Muscle layer of duodenum (tissue), 2 donors: Measurements from ENCODE around the gene STAC2.

ENCODE experiments used
- H3K27ac ChIP-seq: one replicate; pipeline ENCODE4 v1.7.0; 2013; ENCODE audit warnings: mild to moderate bottlenecking, low read length
- H3K27me3 ChIP-seq: one replicate; pipeline ENCODE4 v1.7.0; 2013; ENCODE audit warnings: low read depth, mild to moderate bottlenecking, control low read depth, low read length
- H3K36me3 ChIP-seq, 2 donors: one replicate each; pipeline ENCODE4 v1.7.0; 2013; ENCODE audit warnings: low read length in 2 of 2, control low read depth in 1 of 2, mild to moderate bottlenecking in 1 of 2; ENCODE audit not compliant: insufficient read depth in 2 of 2, control insufficient read depth in 1 of 2
- H3K4me1 ChIP-seq, 2 donors: one replicate each; pipeline ENCODE4 v1.7.0; 2013; ENCODE audit warnings: low read length in 2 of 2, mild to moderate bottlenecking in 2 of 2, control low read depth in 1 of 2, moderate library complexity in 1 of 2; ENCODE audit not compliant: insufficient read depth in 2 of 2, control insufficient read depth in 1 of 2
- H3K4me3 ChIP-seq, 2 donors: one replicate each; pipeline ENCODE4 v1.7.0; 2013; ENCODE audit warnings: low read length in 2 of 2, low read depth in 1 of 2, mild to moderate bottlenecking in 1 of 2
- H3K9me3 ChIP-seq, 2 donors: one replicate each; pipeline ENCODE4 v1.7.0; 2013; ENCODE audit warnings: low read length in 2 of 2, control low read depth in 1 of 2, mild to moderate bottlenecking in 1 of 2; ENCODE audit not compliant: control insufficient read depth in 1 of 2
- donor health status: healthy.

The STAC2 gene

DNA sequence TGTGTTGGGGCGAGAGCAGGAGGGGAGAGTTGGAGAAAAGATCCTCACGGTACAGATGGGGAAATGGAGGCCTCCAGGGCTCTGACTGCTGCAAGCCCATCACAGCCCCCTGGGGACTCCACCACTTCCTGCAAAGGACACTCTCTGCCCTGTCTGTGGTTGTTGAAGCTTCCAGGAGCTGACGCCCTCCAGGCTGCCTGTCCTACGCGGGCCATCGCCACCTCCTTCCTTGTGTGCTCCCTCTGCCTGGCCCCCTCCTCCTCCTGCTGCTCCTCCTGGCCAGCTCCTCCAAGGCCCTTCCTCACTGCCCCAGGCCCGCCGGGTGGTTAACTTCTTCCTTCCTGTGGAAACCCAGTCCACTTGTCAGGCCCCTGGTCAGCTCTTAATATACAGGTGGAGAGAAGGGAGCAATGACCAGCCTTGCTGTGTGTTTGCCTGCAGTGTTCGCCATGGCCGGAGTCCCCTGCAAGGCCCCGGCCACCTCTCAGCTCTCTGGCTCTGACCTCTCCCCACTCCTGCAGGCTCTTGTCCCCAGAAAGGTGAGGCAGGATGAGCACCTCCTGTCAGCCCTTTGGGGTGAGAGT lies 18.4 kb upstream of the STAC2 start:
- Histone ChIP-seq H3K27me3 (no peaks in the 10 kb centered on the region), H3K9me3 (no peaks in the 10 kb centered on the region), H3K27ac (no peak overlapping the region), H3K4me3 (no peak overlapping the region), H3K4me1 (peaks cover 0 to 6% of the 10 kb centered on the region in 2 donors), H3K36me3 (no peaks in the 10 kb centered on the region)

DNA sequence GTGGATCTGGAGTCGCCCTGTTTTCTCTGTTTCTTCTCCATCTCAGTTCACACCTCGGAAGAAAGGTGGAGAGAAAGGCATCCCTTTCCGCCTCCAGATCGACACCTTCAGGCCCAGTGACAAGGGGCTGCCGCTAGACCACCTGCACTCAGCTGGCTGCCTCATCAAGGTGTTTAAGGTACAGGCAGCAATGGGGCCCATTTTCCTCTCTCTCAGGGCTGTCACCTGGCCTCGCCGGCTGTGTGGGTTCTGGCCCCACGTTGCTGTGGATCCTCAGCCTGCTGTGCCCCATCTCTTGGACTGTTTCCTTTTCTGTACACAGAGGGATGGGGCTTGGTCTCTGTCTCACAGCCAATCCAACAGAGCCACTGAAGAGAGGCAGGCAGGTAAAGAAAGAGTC lies 17.4 kb upstream of the STAC2 start:
- H3K36me3 ChIP-seq: no peaks in the 10 kb centered on the region
- no peak overlapping the region for H3K27ac ChIP-seq
- no peak overlapping the region for H3K4me3 ChIP-seq
- H3K27me3 ChIP-seq: no peaks in the 10 kb centered on the region
- peaks cover 0 to 6% of the 10 kb centered on the region in 2 donors for H3K4me1 ChIP-seq
- H3K9me3 ChIP-seq: no peaks in the 10 kb centered on the region

DNA sequence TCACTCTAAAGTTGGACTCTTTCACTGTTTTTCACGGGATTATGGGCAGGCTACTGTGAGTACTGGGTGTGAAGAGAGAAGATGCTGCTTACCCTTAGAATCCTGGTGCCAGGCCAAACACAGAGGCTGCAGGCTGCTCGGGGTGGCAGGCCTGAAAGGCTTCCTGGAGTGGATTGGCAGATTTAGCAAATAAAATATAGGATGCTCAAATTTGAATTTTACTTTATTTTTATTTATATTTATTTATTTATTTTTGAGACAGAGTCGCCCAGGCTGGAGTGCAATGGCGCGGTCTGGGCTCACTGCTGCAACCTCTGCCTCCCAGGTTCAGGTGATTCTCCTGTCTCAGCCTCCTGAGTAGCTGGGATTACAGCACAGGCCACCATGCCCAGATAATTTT lies 14.9 kb upstream of the STAC2 start:
- Histone ChIP-seq H3K27me3 (peaks cover 3% of the 10 kb centered on the region), H3K4me1 (peaks cover 0 to 6% of the 10 kb centered on the region in 2 donors), H3K36me3 (no peaks in the 10 kb centered on the region), H3K4me3 (no peak overlapping the region), H3K27ac (no peak overlapping the region), H3K9me3 (no peaks in the 10 kb centered on the region)

DNA sequence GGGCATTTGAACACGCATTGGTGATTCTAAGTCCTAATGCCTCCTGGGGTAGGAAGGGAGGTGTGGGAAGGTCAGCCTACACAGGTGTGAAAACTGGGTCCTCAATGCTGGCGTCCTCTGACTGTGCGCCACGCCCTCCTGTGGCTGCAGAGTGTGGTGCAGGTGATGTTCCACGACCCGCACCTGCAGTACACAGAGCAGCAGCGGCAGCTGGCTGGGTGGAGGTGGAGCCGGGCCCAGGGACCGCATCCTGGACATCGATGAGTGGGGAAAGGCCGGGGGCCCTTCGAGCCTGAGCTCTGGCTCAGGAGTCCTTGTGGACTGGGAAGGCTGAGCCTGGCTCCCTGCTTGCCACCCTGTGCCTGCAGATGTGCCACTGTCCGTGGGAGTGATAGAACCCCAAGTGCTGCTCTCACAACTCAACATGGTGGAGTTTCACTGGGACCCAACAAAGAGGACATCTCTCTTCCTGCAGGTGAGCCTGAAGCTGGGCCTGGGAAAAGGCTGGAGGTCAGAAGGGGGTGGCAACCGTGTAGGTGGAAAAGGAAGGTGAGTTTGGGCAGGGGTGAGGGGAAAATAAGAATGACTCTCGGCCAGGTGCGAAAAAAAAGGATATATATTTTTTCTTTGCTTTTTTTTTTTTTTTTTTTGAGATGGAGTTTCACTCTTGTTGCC lies 14.0 kb upstream of the STAC2 start:
- Histone ChIP-seq H3K36me3 (no peaks in the 10 kb centered on the region), H3K4me1 (peaks cover 0 to 3% of the 10 kb centered on the region in 2 donors), H3K9me3 (no peaks in the 10 kb centered on the region), H3K27me3 (peaks cover 4% of the 10 kb centered on the region), H3K4me3 (no peak overlapping the region), H3K27ac (no peak overlapping the region)

DNA sequence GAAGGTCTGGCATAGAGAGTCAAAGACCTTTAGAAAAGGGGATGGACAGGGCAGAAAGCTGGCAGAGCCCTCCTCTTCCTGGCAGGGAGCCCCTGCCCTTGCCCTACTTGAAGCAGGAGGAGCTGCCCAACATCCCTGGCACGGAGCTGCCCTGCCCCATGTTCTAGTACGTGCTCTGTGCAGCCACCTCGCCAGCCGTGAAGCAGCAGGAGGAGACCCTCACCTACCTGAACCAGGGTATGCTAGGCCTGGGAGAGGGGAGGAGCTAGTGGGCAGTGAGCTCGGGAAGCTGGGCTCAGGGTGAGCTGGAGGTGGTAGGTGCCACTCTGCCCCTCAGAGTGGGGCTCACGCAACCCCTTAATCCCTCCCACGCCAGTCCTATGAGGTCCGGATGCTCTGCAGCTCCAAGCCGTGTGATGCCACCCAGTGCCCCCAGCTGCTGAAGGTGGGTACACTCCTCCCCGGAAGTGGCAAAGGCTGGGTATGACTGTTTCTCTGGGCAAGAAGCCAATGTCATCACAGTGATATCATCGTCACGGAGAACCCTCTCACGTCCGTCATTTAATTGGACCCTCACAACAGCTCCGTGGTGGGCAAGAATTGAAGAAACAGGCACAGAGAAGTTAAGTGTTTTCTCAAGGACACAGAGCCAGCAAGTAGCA lies 12.7 kb upstream of the STAC2 start:
- Histone ChIP-seq H3K27me3 (peaks cover 4% of the 10 kb centered on the region), H3K4me3 (no peak overlapping the region), H3K27ac (no peak overlapping the region)

DNA sequence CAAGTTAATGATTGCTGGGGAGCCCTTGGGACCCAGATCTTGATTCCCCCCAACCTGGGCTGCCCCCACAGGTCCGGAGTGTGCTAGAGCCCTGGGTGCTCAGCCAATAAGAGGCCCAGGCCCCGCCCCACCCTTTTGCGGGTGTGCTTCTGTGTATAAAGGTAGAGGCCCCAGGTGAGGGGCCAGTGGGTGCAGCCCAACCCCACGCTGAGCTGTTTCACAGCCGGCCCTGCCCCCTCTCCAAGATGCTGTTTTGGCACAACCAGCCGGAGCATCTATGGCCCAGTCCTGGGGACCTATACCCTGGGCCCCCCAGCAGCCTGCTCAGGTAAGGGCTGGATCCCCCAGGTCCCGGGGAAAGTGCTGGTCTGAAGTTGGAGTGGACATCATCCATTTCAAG lies 11.8 kb upstream of the STAC2 start:
- H3K27me3 ChIP-seq: peaks cover 4% of the 10 kb centered on the region
- H3K27ac ChIP-seq: no peak overlapping the region
- no peaks in the 10 kb centered on the region for H3K36me3 ChIP-seq

More for the DNA sequence above, 12.7 kb upstream of the STAC2 start:
- no peaks in the 10 kb centered on the region for H3K36me3 ChIP-seq
- no peaks in the 10 kb centered on the region for H3K4me1 ChIP-seq
- no peaks in the 10 kb centered on the region for H3K9me3 ChIP-seq

DNA sequence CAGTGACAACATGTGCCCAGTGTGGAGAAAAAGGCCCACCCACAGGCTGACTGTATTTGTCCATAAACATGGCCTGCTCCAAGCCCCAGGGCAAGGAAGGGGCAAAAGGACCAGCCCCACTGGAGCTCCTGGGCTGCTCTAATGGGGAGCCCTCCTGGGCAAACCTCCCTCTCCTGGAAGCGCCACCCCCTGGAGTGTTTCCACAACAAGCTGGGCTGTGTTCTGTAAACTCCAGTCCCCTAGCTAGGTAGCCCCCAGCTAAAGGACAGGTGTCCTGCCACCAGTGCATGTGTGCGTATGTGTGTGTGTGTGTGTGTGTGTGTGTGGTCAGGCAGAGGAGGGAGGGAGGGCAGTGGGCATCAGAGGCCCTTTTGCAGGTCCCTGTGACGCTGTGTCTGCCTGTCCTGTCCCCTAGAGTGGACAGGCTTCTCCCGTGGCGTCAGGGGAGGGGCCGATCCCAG lies 11.3 kb upstream of the STAC2 start:
- Histone ChIP-seq H3K27me3 (peaks cover 8% of the 10 kb centered on the region), H3K4me1 (peaks cover 0 to 4% of the 10 kb centered on the region in 2 donors), H3K9me3 (no peaks in the 10 kb centered on the region), H3K36me3 (no peaks in the 10 kb centered on the region), H3K27ac (no peak overlapping the region), H3K4me3 (no peak overlapping the region)

More for the DNA sequence above, 11.8 kb upstream of the STAC2 start:
- H3K4me1 ChIP-seq: no peaks in the 10 kb centered on the region
- H3K4me3 ChIP-seq: no peak overlapping the region
- H3K9me3 ChIP-seq: no peaks in the 10 kb centered on the region

DNA sequence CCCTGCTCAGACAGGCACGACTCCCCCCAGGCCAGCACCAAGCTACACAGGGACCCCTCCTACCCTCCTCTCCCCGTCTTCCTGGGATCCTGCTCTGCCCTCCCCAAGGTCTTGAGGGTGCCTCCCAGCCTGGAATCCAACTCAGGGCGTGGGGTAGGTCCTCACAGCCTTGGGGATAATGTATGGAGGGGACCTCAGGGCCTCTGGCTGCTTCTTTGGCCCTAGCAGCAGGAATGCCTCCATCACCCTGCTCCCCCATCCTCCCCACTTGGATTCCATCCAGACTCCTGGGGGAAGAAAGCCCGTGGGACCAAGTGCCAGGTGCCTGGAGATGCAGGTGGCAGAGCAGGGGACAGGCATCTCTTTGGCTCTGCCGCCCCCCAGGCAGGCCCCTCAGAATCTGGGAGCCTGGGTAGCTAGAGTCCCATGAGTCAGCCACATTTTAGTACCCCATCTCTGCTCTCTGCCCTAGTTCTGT lies 10.7 kb upstream of the STAC2 start:
- no peak overlapping the region for H3K27ac ChIP-seq
- H3K4me3 ChIP-seq: no peak overlapping the region
- H3K4me1 ChIP-seq: peaks cover 0 to 9% of the 10 kb centered on the region in 2 donors

DNA sequence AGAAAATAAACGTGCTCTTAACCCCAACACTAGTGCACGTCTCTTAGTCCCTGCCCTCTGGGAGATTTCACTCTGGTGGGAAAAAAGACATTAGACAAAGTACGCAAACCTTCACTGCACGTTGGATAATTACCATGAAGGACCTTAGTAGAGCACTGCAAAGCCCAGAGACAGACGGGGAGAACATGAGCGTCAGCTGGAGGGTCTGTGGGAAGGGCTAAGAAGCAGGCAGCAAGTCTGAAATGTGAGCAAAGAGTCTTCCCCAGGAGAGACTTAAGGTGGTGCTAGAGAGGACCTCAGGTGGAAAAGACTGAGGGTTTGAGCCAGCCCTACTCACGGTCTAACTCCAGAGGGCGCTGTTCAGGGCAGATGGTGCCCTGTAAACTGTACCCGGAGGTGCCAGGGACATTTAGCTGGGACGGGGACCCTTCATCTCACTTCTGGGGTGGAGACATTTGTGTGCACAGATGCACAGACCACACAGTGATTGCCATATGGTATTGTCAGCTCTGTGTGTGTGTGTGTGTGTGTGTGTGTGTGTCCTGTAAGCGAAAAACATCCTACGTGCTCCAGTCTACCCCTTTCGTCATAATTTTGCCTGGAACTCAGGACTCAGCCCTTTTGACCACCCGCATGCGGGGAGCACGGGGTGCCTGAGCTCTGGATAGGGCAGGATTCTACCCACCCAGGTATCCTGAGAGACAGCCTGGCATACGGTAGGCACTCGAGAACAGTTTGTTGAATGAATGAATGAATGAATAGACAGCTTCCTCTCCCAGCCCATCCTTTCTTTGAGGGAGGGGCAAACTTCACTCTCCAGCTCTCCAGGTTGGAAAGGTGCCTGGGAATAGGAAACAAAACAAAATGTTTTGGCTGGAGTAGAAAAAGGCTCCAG lies 10.1 kb upstream of the STAC2 start:
- Histone ChIP-seq H3K27ac (no peak overlapping the region), H3K4me3 (no peak overlapping the region), H3K36me3 (no peaks in the 10 kb centered on the region), H3K9me3 (no peaks in the 10 kb centered on the region), H3K4me1 (peaks cover 0 to 12% of the 10 kb centered on the region in 2 donors), H3K27me3 (peaks cover 16% of the 10 kb centered on the region)

More for the DNA sequence above, 10.7 kb upstream of the STAC2 start:
- Histone ChIP-seq H3K36me3 (no peaks in the 10 kb centered on the region), H3K9me3 (no peaks in the 10 kb centered on the region), H3K27me3 (peaks cover 13% of the 10 kb centered on the region)

DNA sequence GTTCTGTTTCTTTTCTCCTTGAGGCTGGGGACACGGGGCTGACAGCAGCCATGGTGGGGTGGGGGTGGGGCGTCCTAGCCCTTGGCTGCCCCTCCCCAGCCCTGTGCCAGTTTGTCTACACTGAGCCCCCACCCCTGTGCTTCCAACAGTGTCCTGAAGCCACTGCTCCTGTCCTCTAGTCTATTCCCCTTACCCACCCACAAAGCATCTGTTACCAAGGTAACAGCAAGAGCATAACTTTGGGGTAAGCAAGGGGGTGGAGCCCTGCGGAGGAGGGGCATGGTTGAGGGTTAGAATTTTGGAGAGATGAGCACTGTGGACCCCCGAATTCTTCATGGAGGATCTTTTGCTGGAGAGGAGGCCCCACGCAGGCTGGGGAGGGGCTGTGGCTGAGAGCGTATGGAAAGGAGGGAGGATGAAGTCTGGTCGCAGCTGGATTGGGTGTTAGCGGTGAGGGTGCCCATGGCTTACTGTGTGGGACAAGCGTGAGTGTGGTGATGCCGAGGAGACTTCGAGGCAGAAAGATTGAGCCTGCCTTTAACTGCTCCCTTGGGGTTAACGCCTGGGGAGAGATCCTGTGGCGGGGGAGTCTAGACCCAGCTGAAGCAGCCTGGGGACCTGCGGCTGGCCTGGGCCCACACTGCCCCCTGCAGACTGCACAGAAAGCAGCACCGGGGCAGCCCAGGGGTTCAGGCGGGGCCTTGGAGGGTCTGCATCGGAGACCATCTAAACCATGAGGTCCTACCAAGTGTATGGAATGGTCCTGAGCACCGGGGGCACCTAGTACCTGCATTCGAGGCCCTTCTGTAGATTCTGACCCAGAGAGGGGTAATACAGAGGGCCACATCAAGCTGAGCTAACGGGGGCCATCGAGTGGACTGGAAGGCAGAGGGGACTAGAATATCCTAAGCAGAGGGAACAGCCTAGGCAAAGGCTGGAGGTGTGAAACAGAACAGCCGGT lies 6.1 kb upstream of the STAC2 start:
- Histone ChIP-seq H3K4me1 (peaks cover 0 to 12% of the 10 kb centered on the region in 2 donors), H3K4me3 (peak overlapping the region in 1 of 2 donors; percentile 23), H3K9me3 (no peaks in the 10 kb centered on the region), H3K36me3 (no peaks in the 10 kb centered on the region), H3K27ac (no peak overlapping the region), H3K27me3 (peaks cover 30% of the 10 kb centered on the region)
